Pancreas (tissue), 10 donors: ENCODE results near the gene ZYX. TPM values are rescaled to one million over a fixed set of nuclear protein-coding genes. Genes with fewer than 3 reads are reported as not detected.

ENCODE experiments used
- ATAC-seq, 4 donors: fragments of 200-7000 bp; cut with Tn5 transposase; one replicate each; pipeline versions ENCODE4 v1.8.0 to v1.9.1; 2020; ENCODE audit warnings: mild to moderate bottlenecking in 4 of 4, moderate library complexity in 4 of 4
- DNase-seq, 6 donors: peaks; one replicate each; pipeline ENCODE4 v3.0.0-alpha.2; 2020
- FAIRE-seq: peaks from 2 replicates; lab custom pipeline; 2012; peaks lifted over from hg19 to GRCh38; lab: Jason Lieb, UNC
- H3K27ac ChIP-seq, 4 donors: fragments of 200-600 bp; sonication (generic); 1 replicate in 3 of 4; 2 replicates in 1 of 4; pipeline versions ENCODE4 v1.5.0 to v1.8.0; 2020
- H3K27me3 ChIP-seq, 4 donors: fragments of 200-600 bp; one replicate each; pipeline ENCODE4 v1.8.0; 2021
- H3K36me3 ChIP-seq, 3 donors: fragments of 200-600 bp; sonication (generic) in 1 of 3; one replicate each; pipeline versions ENCODE4 v1.5.0 to v1.8.0; 2020 to 2021
- H3K4me1 ChIP-seq, 3 donors: fragments of 200-600 bp; one replicate each; pipeline ENCODE4 v1.8.0; 2021
- H3K4me3 ChIP-seq, 4 donors: fragments of 200-600 bp; sonication (generic) in 2 of 4; one replicate each; pipeline versions ENCODE4 v1.5.0 to v1.8.0; 2020 to 2021
- H3K9me3 ChIP-seq, 4 donors: fragments of 200-600 bp; one replicate each; pipeline ENCODE4 v1.8.0; 2021
- WGBS, 2 donors: extraction: QIAGEN DNeasy Blood & Tissue Kit; methylation state at CpG; one replicate each; pipeline ENCODE4 v1.1.7; 2013; 5-methylcytosine and 5-hydroxymethylcytosine counted together
- intact Hi-C, 3 donors: fragments of 100-400 bp; cut with DNase I; formaldehyde crosslinking; loops; one replicate each; pipeline versions ENCODE4 v1.11.1 to v1.14.2; 2022
- polyA plus RNA-seq, 2 donors: library from polyadenylated mRNA; stranded (reverse); fragments of 200-250 nt; gene quantifications; one replicate each; pipeline ENCODE4 v1.2.3, GENCODE V29; 2013
- total RNA-seq, 6 donors: library from RNA; stranded (reverse); fragmentation: NEBNext Ultra II Directional in 4 of 6; extraction: Animal tissue kit (Norgen Biotek cat#: 25700) in 4 of 6; gene quantifications; one replicate each; pipeline versions ENCODE4 v1.2.1 to v1.2.4, GENCODE V29; 2021 to 2023
- TF ChIP-seq, protein P1 (sequence below), 4 donors: fragments of 200-600 bp; sonication (generic) in 3 of 4; IDR thresholded peaks; one replicate each; pipeline versions ENCODE4 v1.5.0 to v1.8.0; 2021; ENCODE audit warnings: antibody characterized with exemption in 4 of 4
- donor health status: healthy with polysubstance abuse.
- donor health status: DM: no; HTN: no; CAD: no; lungs with moderate emphysema.
- donor health status: DM: no; HTN: no; CAD: no.
- donor health status: control.
- donor health status: control.
- donor health status: Bipolar disorder and iron deficiency.
- donor health status: DM: yes; HTN: yes; CAD: no.
- donor health status: DM: no; HTN: no; CAD: no.
- donor health status: DM: no; HTN: no; CAD: no.
- donor health status: DM: yes; HTN: yes; CAD: no.

The ZYX gene, protein sequence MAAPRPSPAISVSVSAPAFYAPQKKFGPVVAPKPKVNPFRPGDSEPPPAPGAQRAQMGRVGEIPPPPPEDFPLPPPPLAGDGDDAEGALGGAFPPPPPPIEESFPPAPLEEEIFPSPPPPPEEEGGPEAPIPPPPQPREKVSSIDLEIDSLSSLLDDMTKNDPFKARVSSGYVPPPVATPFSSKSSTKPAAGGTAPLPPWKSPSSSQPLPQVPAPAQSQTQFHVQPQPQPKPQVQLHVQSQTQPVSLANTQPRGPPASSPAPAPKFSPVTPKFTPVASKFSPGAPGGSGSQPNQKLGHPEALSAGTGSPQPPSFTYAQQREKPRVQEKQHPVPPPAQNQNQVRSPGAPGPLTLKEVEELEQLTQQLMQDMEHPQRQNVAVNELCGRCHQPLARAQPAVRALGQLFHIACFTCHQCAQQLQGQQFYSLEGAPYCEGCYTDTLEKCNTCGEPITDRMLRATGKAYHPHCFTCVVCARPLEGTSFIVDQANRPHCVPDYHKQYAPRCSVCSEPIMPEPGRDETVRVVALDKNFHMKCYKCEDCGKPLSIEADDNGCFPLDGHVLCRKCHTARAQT
- 10 to 100 TPM; 29.1 to 73.8 (median 38.4) TPM for total RNA-seq
- polyA plus RNA-seq: 10 to 100 TPM; 57.6 to 63.1 TPM

DNA sequence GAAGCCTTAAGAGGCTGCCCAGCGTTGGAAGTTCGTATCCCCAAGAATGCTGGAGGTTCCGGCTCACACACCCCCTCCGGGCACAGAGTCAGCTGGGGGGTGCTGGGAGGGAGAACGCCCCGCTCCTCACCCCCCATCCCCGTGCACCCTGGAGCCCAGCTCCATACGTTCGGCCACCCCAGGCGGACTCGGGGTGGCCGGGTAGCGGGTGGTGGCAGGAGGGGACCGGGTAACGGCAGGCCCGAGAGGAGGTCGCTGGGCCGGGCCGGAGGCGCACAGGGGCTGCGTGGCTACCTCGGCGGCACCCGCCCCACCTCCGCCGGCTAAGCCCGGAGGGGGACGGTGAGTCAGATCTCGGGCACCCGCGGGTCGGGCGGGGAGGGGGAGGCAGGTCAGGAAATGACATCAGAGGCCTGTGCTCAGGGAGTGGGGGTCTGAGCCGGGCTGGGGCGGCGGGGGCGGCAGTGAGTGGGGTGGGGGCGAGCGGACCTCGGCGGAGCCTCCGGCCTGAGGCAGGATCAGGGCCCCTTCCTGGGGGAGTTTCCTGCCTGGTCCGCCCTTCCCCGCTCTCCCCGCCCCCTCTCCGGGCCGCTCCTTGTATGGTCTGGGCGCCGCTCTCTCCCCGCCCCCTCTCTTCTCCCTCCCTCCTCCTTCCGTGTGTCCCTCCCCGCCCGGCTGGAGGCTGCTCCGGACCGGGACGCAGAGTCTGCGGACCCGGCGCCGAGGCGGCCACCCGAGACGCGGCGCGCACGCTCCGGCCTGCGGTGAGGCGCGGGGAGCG lies at the start of gene ZYX:
ZYX (plus strand) TSS at position 700 of the 781 bp plus-strand sequence. CDS start 227 bp downstream, outside the sequence.
- TF ChIP-seq, protein P1, sequence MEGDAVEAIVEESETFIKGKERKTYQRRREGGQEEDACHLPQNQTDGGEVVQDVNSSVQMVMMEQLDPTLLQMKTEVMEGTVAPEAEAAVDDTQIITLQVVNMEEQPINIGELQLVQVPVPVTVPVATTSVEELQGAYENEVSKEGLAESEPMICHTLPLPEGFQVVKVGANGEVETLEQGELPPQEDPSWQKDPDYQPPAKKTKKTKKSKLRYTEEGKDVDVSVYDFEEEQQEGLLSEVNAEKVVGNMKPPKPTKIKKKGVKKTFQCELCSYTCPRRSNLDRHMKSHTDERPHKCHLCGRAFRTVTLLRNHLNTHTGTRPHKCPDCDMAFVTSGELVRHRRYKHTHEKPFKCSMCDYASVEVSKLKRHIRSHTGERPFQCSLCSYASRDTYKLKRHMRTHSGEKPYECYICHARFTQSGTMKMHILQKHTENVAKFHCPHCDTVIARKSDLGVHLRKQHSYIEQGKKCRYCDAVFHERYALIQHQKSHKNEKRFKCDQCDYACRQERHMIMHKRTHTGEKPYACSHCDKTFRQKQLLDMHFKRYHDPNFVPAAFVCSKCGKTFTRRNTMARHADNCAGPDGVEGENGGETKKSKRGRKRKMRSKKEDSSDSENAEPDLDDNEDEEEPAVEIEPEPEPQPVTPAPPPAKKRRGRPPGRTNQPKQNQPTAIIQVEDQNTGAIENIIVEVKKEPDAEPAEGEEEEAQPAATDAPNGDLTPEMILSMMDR (IDR thresholded peaks at IDR 0.05): no peak
- WGBS, 2 donors: 0% methylated on average over 17 to 72 of the region's 72 CpGs
- FAIRE-seq: no peak
- Histone ChIP-seq H3K36me3 (no peaks in the 10 kb centered on the region), H3K27ac (peak within 1 kb of the TSS; percentile 83 to 94 (median 92)), H3K27me3 (no peaks in the 10 kb centered on the region), H3K9me3 (no peaks in the 10 kb centered on the region), H3K4me3 (peak within 1 kb of the TSS; percentile 70 to 99 (median 84)), H3K4me1 (peaks cover 0 to 8% (median 0%) of the 10 kb centered on the region in 3 donors)
- ATAC-seq: peak; percentile 87 to 90 (median 88)
- DNase-seq: peak; percentile 87 to 97 (median 92)
- intact Hi-C loops: no loop called here

GRCh38 chr7:143334244-143334643 lies 46.9 kb upstream of the ZYX start:
- TF ChIP-seq, protein P1 (IDR thresholded peaks at IDR 0.05): no peak
- no peaks in the 10 kb centered on the region for H3K4me1 ChIP-seq
- intact Hi-C loops: no loop called here
- H3K9me3 ChIP-seq: no peaks in the 10 kb centered on the region
- H3K4me3 ChIP-seq: no peak overlapping the region
- FAIRE-seq (no peak), DNase-seq (no peak), ATAC-seq (no peak)
- no peak overlapping the region for H3K27ac ChIP-seq
- WGBS, 2 donors: 23 to 30% methylated on average over 1 of the region's 1 CpG
- H3K27me3 ChIP-seq: no peaks in the 10 kb centered on the region
- H3K36me3 ChIP-seq: no peaks in the 10 kb centered on the region

GRCh38 chr7:143337216-143337615 lies 43.9 kb upstream of the ZYX start:
- Histone ChIP-seq H3K27ac (no peak overlapping the region), H3K36me3 (no peaks in the 10 kb centered on the region), H3K27me3 (no peaks in the 10 kb centered on the region), H3K4me1 (no peaks in the 10 kb centered on the region), H3K4me3 (no peak overlapping the region), H3K9me3 (no peaks in the 10 kb centered on the region)
- TF ChIP-seq, protein P1 (IDR thresholded peaks at IDR 0.05): no peak
- ATAC-seq: no peak
- intact Hi-C loops: no loop called here
- no peak for FAIRE-seq
- DNase-seq: no peak
- 77 to 81% methylated on average over 3 of the region's 3 CpGs for WGBS, 2 donors

- Histone ChIP-seq H3K9me3 (no peaks in the 10 kb centered on the region), H3K27ac (no peak overlapping the region), H3K36me3 (no peaks in the 10 kb centered on the region), H3K4me1 (no peaks in the 10 kb centered on the region), H3K27me3 (peaks cover 0 to 4% (median 0%) of the 10 kb centered on the region in 4 donors), H3K4me3 (no peak overlapping the region)
- no peak for DNase-seq
- WGBS, 2 donors: 79 to 87% methylated on average over 8 of the region's 8 CpGs
- FAIRE-seq: no peak
- no peak for ATAC-seq
- intact Hi-C loops: no loop called here
- TF ChIP-seq, protein P1 (IDR thresholded peaks at IDR 0.05): no peak
Measured at GRCh38 chr7:143341842-143342241, 39.3 kb upstream of the ZYX start.
